HG03442 (cell line): ENCODE results near the gene CTSS.
"Not testable (repeated sequence)": the region's sequence is repeated elsewhere in the genome, so short reads cannot be mapped to it uniquely, and the experiment has no call there.

Experiments used
- ATAC-seq: cut with Tn5 transposase; IDR thresholded peaks from one replicate; pipeline ENCODE4 v1.9.1; 2021; ENCODE audit warnings: mild to moderate bottlenecking, moderate library complexity; ENCODE audit not compliant: unreplicated experiment

Gene CTSS

DNA sequence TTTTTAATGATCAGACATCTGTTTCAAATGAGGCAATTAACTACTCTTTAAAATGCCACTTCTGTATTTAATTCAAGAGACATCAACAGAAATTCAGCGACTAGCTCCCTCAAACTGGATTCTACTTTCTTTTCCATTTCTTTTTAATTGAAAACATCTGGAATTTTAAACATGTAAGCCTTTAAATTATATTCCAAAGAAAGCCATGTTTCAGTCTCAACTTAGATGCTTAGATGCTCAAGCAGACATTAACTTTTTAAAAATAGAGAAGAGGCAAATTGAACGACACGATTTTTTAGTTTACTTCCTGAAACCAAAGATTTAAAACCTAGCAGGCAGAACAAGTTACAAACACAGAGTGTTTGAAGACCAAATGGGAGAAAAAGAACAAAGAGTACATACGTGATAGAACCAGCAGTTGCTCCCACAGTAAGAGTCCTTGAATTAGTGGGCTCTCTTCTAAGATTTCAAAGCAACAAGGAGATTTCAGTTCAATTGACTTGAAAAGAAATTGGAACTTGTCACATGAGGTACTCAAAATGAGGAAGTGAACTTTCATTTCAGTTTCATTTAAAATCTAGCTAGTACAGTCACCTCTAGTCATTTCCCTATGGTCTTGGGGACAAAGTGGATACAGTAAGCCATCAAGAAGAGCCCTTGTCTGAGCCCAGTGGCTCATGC is at the start of gene CTSS:
CTSS (minus strand) TSS at position 483 of the 681 bp plus-strand sequence. CDS start 1,015 bp downstream, outside the sequence.
- ATAC-seq = peak; percentile 87

DNA sequence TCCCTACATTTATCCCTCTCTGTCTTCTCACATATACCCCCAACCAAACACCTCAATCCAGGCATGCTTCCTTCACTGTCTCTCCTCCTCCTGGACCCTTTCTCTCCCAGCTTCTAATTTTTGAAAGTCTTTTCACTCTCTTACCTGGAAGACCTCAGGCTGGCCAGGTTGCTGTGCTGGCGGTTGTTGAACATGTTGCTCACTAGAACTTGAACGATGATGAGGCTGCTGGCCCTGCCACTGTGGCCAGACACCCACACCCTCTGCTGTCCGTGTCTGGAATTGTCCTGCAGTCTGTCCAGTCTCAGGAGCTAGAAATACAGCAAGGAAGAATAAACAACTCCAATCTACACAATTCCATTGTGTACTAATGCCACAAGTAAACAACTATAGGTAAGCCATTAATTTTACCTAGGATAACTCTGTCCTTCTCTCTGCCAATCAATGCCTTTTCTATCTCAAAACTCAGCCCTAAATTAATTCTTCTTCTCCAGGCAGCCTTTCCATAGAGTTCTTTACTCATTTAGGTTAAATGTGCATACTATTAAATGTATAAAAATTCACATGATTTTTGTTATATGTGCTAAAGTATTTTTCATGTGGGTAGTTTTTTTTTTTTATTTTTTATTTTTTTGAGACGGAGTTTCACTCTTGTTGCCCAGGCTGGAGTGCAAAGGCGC is 47.6 kb upstream of the CTSS start:
- ATAC-seq = no peak

DNA sequence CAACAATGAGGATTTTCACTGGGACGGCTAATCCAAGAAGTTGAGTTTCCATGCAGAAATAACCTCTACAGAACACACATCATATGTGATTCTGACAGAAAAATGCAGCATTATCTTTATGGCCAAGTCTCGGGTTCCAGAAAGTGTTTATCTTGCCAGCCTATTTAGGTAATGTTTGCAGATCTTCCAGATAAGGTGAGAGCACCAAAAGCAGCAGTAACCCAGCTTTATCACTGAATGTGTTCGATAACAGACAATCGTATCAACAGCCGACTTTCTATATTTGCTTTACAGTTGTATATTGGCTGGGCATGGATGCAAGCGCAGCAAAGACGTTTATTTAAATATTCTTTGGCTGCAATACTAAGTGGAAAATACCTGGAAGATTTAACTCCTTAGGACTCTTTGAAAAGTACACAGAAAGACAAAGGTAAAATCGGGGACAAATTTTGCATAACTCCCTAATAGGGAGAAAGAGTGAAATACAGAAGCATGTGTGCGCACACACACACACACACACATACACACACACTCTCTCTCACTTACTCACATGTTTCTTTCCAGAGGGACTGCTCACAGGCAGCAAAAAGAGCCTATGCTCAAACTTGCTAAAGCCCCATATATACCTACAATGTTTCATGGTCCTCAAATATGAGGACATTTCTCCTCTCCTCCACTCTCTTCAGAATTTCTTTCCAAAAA is 45.5 kb upstream of the CTSS start:
- no peak for ATAC-seq

DNA sequence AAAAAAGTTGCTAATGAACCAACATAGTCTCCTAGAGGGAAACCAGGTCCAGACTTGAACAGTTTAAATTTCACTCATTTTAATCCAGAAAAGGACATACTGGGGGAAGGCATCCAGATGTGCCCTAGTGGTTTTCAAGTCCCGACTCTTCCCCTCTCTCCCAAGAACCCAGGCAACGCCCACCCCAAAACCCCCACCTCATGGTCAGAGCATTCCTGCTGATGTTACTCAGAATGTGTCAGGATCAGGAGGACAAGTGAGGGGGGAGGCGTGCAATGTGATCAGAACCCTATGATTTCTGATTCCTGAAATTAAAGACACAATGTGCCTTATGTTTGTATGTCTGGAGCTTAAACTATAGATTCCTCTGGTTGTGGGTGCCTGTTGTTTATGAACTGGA is 44.1 kb upstream of the CTSS start:
- no peak for ATAC-seq

DNA sequence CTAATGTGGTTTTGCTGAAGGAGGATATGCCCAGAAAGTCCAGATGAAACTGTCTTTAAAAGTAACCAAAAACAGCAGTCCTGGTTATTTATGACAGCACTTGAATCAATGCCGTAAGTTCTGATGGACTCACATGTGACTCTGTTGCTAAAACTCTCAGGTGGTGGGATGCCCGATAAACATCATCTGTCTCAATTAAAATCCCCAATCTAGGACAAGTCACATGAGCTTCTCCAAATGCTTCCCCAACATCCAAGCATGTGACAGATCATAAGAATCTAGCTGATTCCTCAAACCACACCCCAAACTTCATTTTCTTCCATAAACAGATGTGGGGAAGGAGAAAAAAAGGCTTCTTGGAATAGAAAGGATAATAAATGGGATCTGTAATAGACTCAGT is 43.3 kb upstream of the CTSS start:
- no peak for ATAC-seq

DNA sequence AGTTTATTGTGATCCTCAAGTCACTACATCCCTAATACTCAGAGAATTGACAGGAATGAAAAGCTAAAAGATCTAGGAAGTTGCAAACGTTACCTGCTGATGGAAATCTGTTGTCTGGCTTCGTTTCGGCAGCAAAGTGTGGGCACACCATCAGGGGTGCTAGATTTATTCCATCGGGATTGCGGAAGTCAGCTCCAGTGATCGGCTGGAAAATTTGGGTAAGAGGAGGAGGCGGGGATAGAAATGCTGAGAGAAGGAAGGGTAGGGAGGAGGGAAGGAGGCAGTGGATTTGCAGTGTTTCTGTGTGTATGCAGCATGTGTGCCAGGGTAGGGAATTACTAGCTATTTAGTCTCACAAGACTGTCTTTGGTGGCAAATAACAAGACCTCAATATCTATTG is 42.5 kb upstream of the CTSS start, which contains the start of gene CTSK:
CTSK (minus strand) TSS at position 140 of the 400 bp plus-strand sequence. CDS start 1,455 bp downstream, outside the sequence.
- ATAC-seq = no peak

DNA sequence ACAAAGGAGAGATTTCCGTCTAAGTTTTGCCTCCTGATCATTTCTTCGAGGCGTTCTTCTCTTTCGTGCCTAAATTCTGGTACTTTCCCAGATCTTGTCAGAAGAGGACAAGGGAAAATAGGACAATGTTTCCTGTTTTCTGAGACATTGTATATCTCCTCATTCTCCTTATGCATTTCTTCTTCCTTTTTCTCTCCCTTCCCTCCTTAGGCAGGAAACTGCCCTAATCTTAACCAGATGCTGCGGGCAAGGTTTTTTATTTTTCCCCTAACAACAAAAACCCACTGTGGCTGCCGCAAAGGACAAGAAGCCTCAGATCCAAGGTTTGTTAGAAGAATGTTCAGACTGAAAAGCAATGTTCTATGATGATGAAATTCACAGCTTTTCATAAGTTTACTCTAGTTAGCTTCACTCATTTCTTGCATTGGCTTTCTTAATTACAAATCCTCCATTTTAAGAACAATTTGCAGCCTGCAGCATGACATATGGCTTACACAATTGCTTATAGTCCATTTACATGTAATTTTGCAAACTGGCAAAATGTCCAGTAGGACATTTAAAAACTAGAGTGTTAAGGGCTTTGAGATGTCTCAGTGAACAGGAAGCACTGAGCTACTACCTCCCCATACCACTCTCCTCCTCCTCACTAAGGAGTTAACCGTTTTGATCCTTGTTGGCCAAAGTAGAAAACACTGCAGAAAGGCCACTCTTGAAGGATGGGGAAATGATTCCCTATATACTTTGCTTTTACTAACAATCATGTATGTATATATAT is 41.9 kb upstream of the CTSS start:
- ATAC-seq = no peak

DNA sequence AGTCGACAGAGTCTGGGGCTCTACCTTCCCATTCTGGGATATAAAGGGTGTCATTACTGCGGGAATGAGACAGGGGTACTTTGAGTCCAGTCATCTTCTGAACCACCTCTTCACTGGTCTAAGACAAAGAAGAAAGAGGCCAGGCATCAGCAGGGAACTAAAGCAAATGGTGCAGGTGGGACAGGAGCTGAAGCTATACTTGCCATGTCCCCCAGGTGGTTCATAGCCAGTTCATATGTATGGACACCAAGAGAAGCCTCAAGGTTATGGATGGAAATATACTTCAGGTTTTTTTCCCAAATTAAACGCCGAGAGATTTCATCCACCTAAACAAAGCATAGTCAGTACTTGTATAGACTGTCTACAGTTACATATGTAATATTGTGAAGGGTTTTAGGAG is 40.3 kb upstream of the CTSS start:
- ATAC-seq = no peak

DNA sequence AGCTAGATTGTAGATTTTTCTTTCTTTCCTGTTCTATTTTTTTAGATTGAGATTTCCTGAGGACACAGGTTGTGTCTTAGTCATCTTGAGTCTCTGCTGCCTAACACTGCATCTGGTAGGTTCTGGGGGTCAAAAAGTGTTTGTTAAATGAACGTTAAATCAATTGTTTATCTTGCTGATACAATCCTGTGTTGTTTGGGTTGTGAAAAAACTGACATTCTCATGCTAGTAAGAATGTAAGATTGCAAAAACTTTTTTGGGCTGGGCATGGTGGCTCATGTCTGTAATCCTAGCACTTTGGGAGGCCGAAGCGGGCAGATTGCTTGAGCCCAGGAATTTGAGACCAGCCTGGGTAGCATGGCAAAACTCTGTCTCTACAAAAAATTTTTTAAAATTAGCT is 39.1 kb upstream of the CTSS start:
- ATAC-seq = no peak

DNA sequence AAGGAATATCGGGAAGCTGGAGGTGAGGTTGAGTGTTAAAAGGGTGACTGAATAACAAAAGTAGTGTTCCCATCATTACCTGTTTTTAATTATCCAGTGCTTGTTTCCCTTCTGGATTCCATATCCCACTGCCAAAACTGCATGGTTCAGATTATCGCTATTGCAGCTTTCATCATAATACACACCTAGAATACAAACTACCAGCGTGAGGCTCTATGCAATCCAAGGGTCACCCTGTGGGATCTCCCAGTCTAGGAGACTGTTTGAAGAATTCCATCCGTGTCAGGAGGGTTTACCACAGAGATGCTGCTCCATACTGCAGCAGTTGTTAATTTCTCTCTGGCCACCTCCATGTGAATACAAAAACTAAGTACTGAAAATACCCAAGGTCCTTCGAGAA is 33.5 kb upstream of the CTSS start:
- no peak for ATAC-seq

DNA sequence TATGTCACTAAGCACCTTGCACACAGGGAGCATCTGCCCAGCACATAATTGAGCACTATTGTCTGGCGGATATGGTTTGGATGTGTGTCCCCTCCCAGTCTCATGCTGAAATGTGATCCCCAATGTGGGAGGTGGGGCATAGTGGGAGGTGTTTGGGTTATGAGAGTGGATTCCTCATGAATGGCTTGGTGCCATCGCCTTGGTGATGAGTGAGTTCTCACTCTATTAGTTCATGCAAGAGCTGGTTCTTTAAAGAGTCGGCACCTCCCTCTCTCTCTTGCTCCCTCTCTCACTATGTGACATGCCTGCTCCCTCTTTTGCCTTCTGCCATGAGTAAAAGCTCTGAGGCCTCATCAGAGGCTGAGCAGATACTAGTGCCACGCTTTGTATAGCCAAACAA is 32.9 kb upstream of the CTSS start:
- ATAC-seq = no peak

DNA sequence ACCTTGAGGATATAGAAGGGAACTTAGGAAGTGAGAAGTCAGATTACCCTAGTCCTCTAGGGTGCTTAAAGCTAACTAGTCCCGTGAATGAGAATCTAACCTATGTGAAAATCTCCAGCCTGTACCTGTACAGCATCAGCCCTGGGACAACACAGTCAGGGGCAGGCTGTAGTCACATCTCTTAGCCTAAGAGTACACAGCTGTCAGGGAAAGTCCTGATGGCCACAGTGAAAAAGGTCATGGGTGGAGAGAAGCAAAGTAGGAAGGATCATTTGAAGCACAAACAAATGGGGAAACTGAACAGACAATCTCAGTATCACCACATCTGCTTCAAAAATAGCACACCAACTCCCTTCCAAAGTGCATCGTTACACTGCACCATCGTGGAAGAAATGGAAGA is 30.8 kb upstream of the CTSS start:
- no peak for ATAC-seq

DNA sequence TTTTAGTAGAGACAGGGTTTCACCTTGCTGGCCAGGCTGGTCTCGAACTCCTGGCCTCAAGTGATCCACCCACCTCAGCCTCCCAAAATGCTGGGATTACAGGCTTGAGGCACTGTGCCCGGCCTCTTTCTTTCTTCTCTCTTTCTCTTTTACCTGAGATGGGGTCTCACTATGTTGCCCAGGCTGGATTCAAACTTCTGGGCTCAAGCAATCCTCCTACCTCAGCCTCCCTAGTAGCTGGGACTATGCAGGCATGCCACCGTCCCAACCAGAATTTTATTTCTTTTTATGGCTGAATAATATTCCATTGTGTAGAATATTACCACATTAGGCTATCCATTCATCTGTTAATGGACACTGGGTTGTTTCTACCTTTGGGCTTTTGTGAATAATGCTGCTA is 28.2 kb upstream of the CTSS start:
- ATAC-seq = not testable (repeated sequence)

DNA sequence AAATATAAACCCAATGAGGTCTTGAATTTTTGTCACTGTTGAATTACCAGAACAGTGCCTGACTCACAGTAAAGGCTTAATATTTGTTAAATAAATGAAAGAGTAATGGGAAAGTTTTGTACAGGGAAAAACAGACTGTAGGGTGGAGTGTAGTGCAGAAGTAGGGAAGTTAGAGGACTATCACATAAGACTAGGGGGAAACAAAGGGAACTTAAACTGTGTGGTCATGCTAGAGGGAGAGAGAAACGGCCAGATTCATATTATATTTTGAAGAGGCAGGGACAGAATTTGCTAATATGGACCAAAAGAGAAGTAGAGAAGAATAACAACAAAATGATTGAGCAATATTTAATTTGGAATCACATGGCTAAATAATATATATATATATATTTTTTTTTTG is 27.6 kb upstream of the CTSS start:
- ATAC-seq = no peak

DNA sequence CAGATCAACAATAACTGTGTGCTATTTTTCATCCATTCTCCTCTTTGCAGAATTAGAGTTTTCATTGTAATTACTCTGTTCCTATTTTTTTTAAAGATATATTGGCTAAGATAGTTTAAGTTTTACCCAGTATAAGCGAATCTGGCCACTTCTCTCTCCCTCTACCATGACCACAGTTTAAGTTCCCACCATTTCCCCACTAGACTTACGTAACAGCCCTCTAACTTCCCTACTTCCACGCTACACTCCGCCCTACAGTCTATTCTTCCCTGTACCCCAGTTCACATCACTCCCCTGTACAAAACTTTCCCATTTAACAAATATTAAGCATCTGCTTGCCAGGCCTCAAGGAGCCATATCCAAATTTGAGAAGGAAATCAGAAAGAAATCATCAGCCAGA is 26.0 kb upstream of the CTSS start:
- no peak for ATAC-seq

DNA sequence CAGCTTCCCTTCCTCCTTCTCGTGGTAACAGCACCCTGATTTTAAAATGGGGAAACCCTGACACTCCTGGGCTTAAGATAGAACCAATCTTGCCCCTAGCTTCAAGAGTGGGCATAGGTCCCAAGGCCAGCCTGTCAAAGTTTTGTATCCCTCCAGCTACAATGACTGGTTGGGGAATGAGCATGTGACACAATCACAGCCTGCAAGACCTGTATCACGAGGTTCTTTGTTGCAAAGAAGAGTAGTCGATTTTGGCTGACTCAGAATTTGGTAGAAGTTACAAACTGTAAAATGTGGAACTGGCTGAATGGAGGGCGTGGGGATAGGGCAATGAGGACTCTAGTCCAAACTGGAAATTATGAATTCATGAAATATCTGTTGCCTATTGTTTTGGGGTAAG is 23.8 kb upstream of the CTSS start:
- no peak for ATAC-seq

DNA sequence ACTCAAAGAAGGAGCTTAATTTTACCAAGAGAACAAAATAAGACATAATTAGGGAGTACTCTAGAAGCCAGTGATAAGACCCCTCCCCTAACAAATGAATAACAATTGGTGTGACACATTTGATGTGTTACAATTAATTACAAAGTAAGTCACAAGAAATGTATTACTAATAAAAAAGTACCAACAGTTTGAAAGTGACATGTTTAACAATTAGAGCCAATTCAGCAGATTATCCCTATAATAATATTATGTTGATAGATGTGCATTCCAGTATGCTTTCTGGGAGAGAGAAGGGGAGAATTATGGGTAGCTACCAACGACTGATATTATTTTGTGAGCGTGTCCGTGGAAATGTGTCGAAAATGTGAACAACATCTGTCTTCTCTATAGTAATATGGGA is 23.4 kb upstream of the CTSS start:
- no peak for ATAC-seq

DNA sequence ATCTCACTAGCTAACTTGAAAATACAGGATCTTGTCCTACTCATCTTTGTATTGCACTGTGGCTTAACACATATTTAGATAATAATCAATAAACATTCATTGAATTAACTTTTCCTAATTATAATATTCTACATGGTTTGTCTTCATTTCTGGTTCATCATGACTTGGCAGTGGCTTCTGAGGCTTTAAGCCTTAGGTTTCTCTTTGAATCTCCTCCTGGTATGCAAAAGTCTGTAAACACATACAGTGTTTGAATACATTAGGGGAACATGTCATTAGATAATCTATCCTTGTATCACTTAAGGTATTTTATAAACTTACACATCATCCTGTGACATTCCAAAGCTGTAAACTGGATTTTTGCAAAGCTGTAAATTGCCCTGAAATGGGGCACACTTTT is 21.9 kb upstream of the CTSS start:
- ATAC-seq = no peak

DNA sequence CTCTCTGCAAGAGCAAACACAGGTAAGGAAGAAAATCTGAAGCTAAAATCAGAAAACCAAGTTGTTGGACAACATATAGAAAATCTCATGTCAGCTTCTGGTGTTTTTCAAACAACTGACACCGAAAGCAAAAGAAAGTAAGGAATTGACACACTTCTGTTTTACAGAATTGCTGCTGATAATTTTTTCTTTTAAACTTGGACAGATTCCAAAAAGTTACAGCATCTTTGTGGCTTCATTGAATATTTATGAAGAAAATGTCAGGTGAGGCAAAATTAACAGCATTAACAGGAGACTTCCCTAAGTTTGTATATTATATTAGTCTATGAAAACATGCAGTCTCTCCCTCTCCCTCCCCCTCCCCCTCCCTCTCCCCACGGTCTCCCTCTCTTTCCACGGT is 14.9 kb upstream of the CTSS start:
- no peak for ATAC-seq

DNA sequence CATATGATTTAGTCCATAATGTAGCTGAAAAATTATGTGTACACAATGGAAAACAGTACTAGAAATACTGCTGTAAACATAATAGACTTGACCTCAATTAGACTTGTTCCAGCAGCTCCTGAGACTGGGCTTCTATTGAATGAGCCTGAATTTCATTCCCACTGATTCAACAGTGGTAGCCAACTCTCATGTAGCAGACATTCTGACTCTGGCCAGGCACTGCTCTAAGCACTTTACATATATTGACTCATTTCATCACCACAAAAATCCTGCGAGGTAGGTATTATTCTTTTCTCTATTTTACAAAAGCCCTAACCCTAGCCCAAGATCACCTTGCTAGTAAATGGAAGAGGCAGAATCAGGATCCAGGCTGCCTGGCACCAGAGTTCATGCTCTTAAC is 12.8 kb upstream of the CTSS start:
- ATAC-seq = no peak

DNA sequence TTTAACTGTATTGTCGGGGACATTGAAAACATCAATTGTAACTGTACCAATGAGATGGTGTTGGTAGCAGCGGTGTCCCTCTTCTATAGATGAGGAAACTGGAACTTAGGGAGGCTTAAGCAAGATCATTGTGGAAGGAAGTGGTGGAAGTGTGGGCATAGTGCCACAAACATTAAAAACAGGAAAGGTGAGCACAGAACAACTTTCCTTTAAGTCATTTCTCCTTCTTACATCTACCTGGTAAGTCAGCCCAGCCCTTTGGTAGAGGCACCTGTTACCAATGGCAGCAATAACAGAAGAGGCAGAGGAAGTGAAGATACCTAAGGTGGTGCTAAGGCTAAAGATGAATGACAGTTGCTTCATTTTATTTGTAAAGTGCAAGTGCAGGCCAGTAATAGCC is 12.0 kb upstream of the CTSS start:
- ATAC-seq = no peak
